DOHH2 (cell line): ENCODE measurements around the gene SERINC4.
"Not testable (repeated sequence)": the region's sequence is repeated elsewhere in the genome, so short reads cannot be mapped to it uniquely, and the experiment has no call there.

ENCODE experiments used
- CTCF ChIP-seq: fragments of 200-600 bp; sonication (generic); IDR thresholded peaks from one replicate; pipeline ENCODE4 v1.5.1; 2014; ENCODE audit warnings: antibody characterized with exemption, mild to moderate bottlenecking, low read depth, low read length; ENCODE audit not compliant: poor library complexity, severe bottlenecking
- EZH2phosphoT487 ChIP-seq: fragments of 200-600 bp; sonication (generic); IDR thresholded peaks from 2 replicates; pipeline ENCODE4 v1.6.1; 2017; ENCODE audit warnings: borderline replicate concordance, mild to moderate bottlenecking, antibody characterized with exemption, low read length, moderate library complexity, mixed read lengths

GRCh38 chr15:43746903-43747309 lies 53.1 kb downstream of the SERINC4 start:
- not testable (repeated sequence) for TF ChIP-seq CTCF, EZH2phosphoT487
